A549 (cell line): ENCODE data around the gene C8G. TPM values are rescaled to one million over a fixed set of nuclear protein-coding genes. Genes with fewer than 3 reads are reported as not detected.

Experiments used
- ATAC-seq, 2 experiments: fragments of 200-7000 bp in 1 of 2; fragments of >200 bp in 1 of 2; cut with Nextera tagmentation in 1 of 2; cut with Tn5 transposase in 1 of 2; 3 replicates each; pipeline versions ENCODE4 v1.8.0 to v1.9.1; 2018 to 2020; ENCODE audit warnings: mild to moderate bottlenecking in 1 of 2, moderate library complexity in 1 of 2
- CTCF ChIA-PET: fragments of 300-600 bp; sonication (Branson Sonifier 250); formaldehyde crosslinking; extraction: SDS; loops from one replicate; lab custom pipeline; 2021; ENCODE audit warnings: antibody characterized with exemption, inconsistent platforms; lab: Yijun Ruan, JAX
- POLR2A ChIA-PET: fragments of 350-600 bp; formaldehyde crosslinking; extraction: SDS; loops from one replicate; lab custom pipeline; 2021; ENCODE audit warnings: antibody characterized with exemption, inconsistent platforms; lab: Yijun Ruan, JAX
- DNase-seq, 2 experiments: peaks; one replicate each; pipeline versions ENCODE4 v3.0.0 to v3.0.0-alpha.2; 2011 to 2016; ENCODE audit warnings: low read depth in 1 of 2, low spot score in 1 of 2
- FAIRE-seq: peaks from 2 replicates; lab custom pipeline; 2011; peaks lifted over from hg19 to GRCh38; lab: Jason Lieb, UNC
- H3K27ac ChIP-seq, 2 experiments: fragments of >200 bp; sonication (Bioruptor Twin); formaldehyde crosslinking; 3 replicates each; pipeline ENCODE4 v1.5.1; 2016 to 2017
- H3K4me1 ChIP-seq: fragments of >200 bp; sonication (Bioruptor Twin); formaldehyde crosslinking; 3 replicates; pipeline ENCODE4 v1.6.1; 2016
- H3K4me2 ChIP-seq: fragments of >200 bp; sonication (Bioruptor Twin); formaldehyde crosslinking; 3 replicates; pipeline ENCODE4 v1.6.1; 2016
- H3K4me3 ChIP-seq: fragments of >200 bp; sonication (Bioruptor Twin); formaldehyde crosslinking; 3 replicates; pipeline ENCODE4 v1.5.1; 2016
- H3K9me3 ChIP-seq: fragments of >200 bp; sonication (Bioruptor Twin); formaldehyde crosslinking; 3 replicates; pipeline ENCODE4 v1.6.1; 2016
- BHLHE40 ChIP-seq: IDR thresholded peaks from 2 replicates; pipeline ENCODE4 v1.6.1; 2012; ENCODE audit warnings: low read depth, low read length, inconsistent platforms
- ESRRA ChIP-seq: fragments of 150-350 bp; IDR thresholded peaks from 2 replicates; pipeline ENCODE4 v1.6.1; 2014; ENCODE audit warnings: mild to moderate bottlenecking, low read length, borderline replicate concordance
- FOSB ChIP-seq: fragments of 250-450 bp; sonication (Bioruptor Pico); IDR thresholded peaks from 2 replicates; pipeline ENCODE4 v1.5.0; 2020; ENCODE audit warnings: mild to moderate bottlenecking, moderate library complexity
- FOSL2 ChIP-seq, 2 experiments: fragments of 450-650 bp in 1 of 2; fragments of >200 bp in 1 of 2; sonication (Bioruptor Twin) in 1 of 2; formaldehyde crosslinking; IDR thresholded peaks; 2 replicates each; pipeline versions ENCODE4 v1.5.0 to v1.6.1; 2016 to 2020; ENCODE audit warnings: mild to moderate bottlenecking in 1 of 2, moderate library complexity in 1 of 2
- GATA3 ChIP-seq: IDR thresholded peaks from 2 replicates; pipeline ENCODE4 v1.6.1; 2012; ENCODE audit warnings: borderline replicate concordance
- HOXB13 ChIP-seq: fragments of 250-450 bp; sonication (Bioruptor Pico); IDR thresholded peaks from 2 replicates; pipeline ENCODE4 v1.5.0; 2020; ENCODE audit warnings: low read depth, mild to moderate bottlenecking, moderate library complexity
- HOXB5 ChIP-seq: fragments of 250-450 bp; sonication (Bioruptor Pico); IDR thresholded peaks from 2 replicates; pipeline ENCODE4 v1.5.0; 2020; ENCODE audit warnings: mild to moderate bottlenecking, moderate library complexity
- MAFK ChIP-seq: fragments of 450-650 bp; IDR thresholded peaks from 2 replicates; pipeline ENCODE4 v1.6.1; 2014; ENCODE audit not compliant: partially characterized antibody
- NR3C1 ChIP-seq: fragments of >200 bp; sonication (Bioruptor Twin); formaldehyde crosslinking; IDR thresholded peaks from 3 replicates; pipeline ENCODE4 v1.6.1; 2017
- PHF8 ChIP-seq: fragments of 200-600 bp; sonication (generic); IDR thresholded peaks from 2 replicates; pipeline ENCODE4 v1.6.1; 2016; ENCODE audit warnings: low read depth, mild to moderate bottlenecking, antibody characterized with exemption, moderate library complexity, borderline replicate concordance
- POLR2AphosphoS2 ChIP-seq: conservative IDR thresholded peaks from 2 replicates; pipeline ENCODE4 v1.6.1; 2012; ENCODE audit warnings: low read length, improper control_type of control experiment, inconsistent platforms
- RAD21 ChIP-seq, 2 experiments: fragments of >200 bp in 1 of 2; sonication (Bioruptor Twin) in 1 of 2; formaldehyde crosslinking in 1 of 2; IDR thresholded peaks in 1 of 2; conservative IDR thresholded peaks in 1 of 2; 2 replicates in 1 of 2; 3 replicates in 1 of 2; pipeline ENCODE4 v1.6.1; 2012 to 2018; ENCODE audit warnings: inconsistent platforms in 1 of 2
- RCOR1 ChIP-seq: fragments of 150-350 bp; IDR thresholded peaks from 2 replicates; pipeline ENCODE4 v1.6.1; 2014; ENCODE audit warnings: antibody characterized with exemption, low read length, low read depth
- RNF2 ChIP-seq: fragments of 200-600 bp; sonication (generic); IDR thresholded peaks from 2 replicates; pipeline ENCODE4 v1.6.1; 2016; ENCODE audit warnings: low read depth, mild to moderate bottlenecking, antibody characterized with exemption, moderate library complexity, borderline replicate concordance
- ZC3H11A ChIP-seq: fragments of 450-650 bp; IDR thresholded peaks from 2 replicates; pipeline ENCODE4 v1.6.1; 2014; ENCODE audit warnings: antibody characterized with exemption, mild to moderate bottlenecking
- ZFP36 ChIP-seq: fragments of 450-650 bp; IDR thresholded peaks from 2 replicates; pipeline ENCODE4 v1.6.1; 2014; ENCODE audit warnings: borderline replicate concordance; ENCODE audit not compliant: partially characterized antibody
- ZNF302 ChIP-seq: fragments of 250-450 bp; sonication (Bioruptor Pico); IDR thresholded peaks from 2 replicates; pipeline ENCODE4 v1.9.0; 2021; ENCODE audit warnings: inconsistent platforms, mild to moderate bottlenecking, moderate library complexity
- WGBS: methylation state at CpG from one replicate; pipeline ENCODE4 v1.1.6; 2017; ENCODE audit errors: missing lambda C conversion rate; 5-methylcytosine and 5-hydroxymethylcytosine counted together
- polyA plus RNA-seq, 4 experiments: library from polyadenylated mRNA; depleted of rRNA in 3 of 4; stranded (reverse); fragments of >200 nt; fragmentation: RNase III in 1 of 4; extraction: RNeasy Plus Mini Kit Qiagen cat#74134 plus additional on column Dnase treatment in 1 of 4; gene quantifications; 2 replicates in 3 of 4; 3 replicates in 1 of 4; pipeline ENCODE4 v1.2.3, GENCODE V29; 2011 to 2017
- TF ChIP-seq, protein P1 (sequence below): fragments of >200 bp; sonication (Bioruptor Twin); formaldehyde crosslinking; IDR thresholded peaks from 3 replicates; pipeline ENCODE4 v1.5.1; 2016
- TF ChIP-seq, protein P2 (sequence below): fragments of 250-450 bp; sonication (Bioruptor Pico); IDR thresholded peaks from 2 replicates; pipeline ENCODE4 v1.5.0; 2020; ENCODE audit warnings: low read depth, mild to moderate bottlenecking, moderate library complexity
- TF ChIP-seq, protein P3 (sequence below): fragments of >200 bp; sonication (Bioruptor Twin); formaldehyde crosslinking; IDR thresholded peaks from 2 replicates; pipeline ENCODE4 v1.6.1; 2016

The C8G gene
- polyA plus RNA-seq, 2 of the 4 experiments (the other 2 are of a cell fraction) = 0.45 to 1.3 TPM

DNA sequence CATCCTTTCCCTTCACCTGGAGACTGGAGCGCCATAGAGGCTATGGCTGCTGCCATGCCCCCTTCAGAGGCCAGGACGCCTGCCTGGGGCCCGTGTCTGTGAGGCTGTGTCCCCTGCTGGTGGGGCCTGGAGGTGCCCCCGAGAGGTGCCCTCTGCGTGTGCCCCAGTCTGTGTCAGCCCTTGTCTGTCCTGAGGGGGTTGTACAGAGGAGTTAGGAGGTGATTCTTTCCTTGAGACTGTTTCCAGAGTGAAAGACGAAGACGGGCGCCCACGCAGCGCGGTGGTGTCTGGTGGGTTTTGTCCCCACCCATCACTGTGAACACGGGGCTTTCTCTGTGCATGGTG is 34.2 kb upstream of the C8G start:
- ATAC-seq = peak; percentile 74 to 76
- FAIRE-seq = no peak
- Histone ChIP-seq H3K9me3 (no peaks in the 10 kb centered on the region), H3K27ac (peak overlapping the region in 1 of 2 experiments; percentile 18; a peak in 2 of 6 replicates)
- CTCF ChIA-PET = interaction anchor here (0.7 to 2.2 kb wide), 5 partner anchors 12 to 35 kb away, joined by 3 to 6 read pairs (median 4); no protein-coding TSS in a partner anchor
- WGBS = 88% methylated on average over 12 of the region's 12 CpGs
- TF ChIP-seq, protein P1, sequence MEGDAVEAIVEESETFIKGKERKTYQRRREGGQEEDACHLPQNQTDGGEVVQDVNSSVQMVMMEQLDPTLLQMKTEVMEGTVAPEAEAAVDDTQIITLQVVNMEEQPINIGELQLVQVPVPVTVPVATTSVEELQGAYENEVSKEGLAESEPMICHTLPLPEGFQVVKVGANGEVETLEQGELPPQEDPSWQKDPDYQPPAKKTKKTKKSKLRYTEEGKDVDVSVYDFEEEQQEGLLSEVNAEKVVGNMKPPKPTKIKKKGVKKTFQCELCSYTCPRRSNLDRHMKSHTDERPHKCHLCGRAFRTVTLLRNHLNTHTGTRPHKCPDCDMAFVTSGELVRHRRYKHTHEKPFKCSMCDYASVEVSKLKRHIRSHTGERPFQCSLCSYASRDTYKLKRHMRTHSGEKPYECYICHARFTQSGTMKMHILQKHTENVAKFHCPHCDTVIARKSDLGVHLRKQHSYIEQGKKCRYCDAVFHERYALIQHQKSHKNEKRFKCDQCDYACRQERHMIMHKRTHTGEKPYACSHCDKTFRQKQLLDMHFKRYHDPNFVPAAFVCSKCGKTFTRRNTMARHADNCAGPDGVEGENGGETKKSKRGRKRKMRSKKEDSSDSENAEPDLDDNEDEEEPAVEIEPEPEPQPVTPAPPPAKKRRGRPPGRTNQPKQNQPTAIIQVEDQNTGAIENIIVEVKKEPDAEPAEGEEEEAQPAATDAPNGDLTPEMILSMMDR = no peak
- TF ChIP-seq HOXB5 = no peak
- TF ChIP-seq PHF8 = no peak
- no peak for TF ChIP-seq FOSL2 (IDR thresholded peaks at IDR 0.05)
- TF ChIP-seq FOSL2 (CRISPR knock-in tag; IDR thresholded peaks at IDR 0.05) = no peak
- no peak for TF ChIP-seq GATA3
- no peak for TF ChIP-seq ESRRA
- no peak for TF ChIP-seq RAD21 (conservative IDR thresholded peaks at IDR 0.05 in 1 of 2, IDR thresholded peaks at IDR 0.05 in 1 of 2)
- no peak for TF ChIP-seq FOSB
- TF ChIP-seq NR3C1 = no peak
- TF ChIP-seq BHLHE40 = no peak
- no peak for TF ChIP-seq RCOR1
- TF ChIP-seq, all 56 proteins: peak for 0
- H3K4me3 ChIP-seq = no peak overlapping the region
- peaks cover 6% of the 10 kb centered on the region; the same call in 2 of the 3 replicates for H3K4me1 ChIP-seq
- DNase-seq = peak in 1 of 2 experiments; percentile 52
- H3K4me2 ChIP-seq = no peak overlapping the region
- POLR2A ChIA-PET = no interaction called here

GRCh38 chr9:136913701-136914438 is 31.2 kb upstream of the C8G start:
- Histone ChIP-seq H3K4me1 (peaks cover 6% of the 10 kb centered on the region; the same call in 1 of the 3 replicates), H3K4me2 (no peak overlapping the region), H3K27ac (peak overlapping the region in 1 of 2 experiments; percentile 46; a peak in 1 of 6 replicates), H3K9me3 (no peaks in the 10 kb centered on the region), H3K4me3 (no peak overlapping the region)
- TF ChIP-seq PHF8 (no peak), HOXB13 (no peak), POLR2AphosphoS2 (no peak), MAFK (no peak), FOSL2 (IDR thresholded peaks at IDR 0.05) (no peak), FOSL2 (CRISPR knock-in tag; IDR thresholded peaks at IDR 0.05) (no peak), ZC3H11A (no peak), RNF2 (no peak), ZNF302 (CRISPR knock-in tag) (no peak), ZFP36 (no peak), BHLHE40 (no peak)
- TF ChIP-seq, protein P2, sequence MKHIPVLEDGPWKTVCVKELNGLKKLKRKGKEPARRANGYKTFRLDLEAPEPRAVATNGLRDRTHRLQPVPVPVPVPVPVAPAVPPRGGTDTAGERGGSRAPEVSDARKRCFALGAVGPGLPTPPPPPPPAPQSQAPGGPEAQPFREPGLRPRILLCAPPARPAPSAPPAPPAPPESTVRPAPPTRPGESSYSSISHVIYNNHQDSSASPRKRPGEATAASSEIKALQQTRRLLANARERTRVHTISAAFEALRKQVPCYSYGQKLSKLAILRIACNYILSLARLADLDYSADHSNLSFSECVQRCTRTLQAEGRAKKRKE (CRISPR knock-in tag) = no peak
- TF ChIP-seq, protein P3, sequence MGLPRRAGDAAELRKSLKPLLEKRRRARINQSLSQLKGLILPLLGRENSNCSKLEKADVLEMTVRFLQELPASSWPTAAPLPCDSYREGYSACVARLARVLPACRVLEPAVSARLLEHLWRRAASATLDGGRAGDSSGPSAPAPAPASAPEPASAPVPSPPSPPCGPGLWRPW = no peak
- no peak for FAIRE-seq
- ATAC-seq = no peak
- WGBS = 95% methylated on average over 16 of the region's 17 CpGs
- ChIA-PET CTCF (interaction anchor here (0.7 to 2.7 kb wide), 4 partner anchors 8 to 30 kb away, joined by 4 to 11 read pairs (median 4); partner anchors contain the start of gene FBXW5), POLR2A (no interaction called here)
- no peak for DNase-seq
